Activated naive CD8-positive, alpha-beta T cell treated with anti-CD3 and anti-CD28 coated beads, Interleukin-2, amount 50 U/mL, for 24 hours (primary cell): ENCODE results near the gene TSPAN4.

Source experiments
- ATAC-seq: fragments of 150-1000 bp; cut with Tn5 transposase; one replicate; pipeline ENCODE4 v1.10.0; 2021
- DNase-seq: peaks from one replicate; pipeline ENCODE4 v3.0.0; 2021
- H3K27ac Mint-ChIP-seq: one replicate; pipeline ENCODE4 v1.8.0; 2021; ENCODE audit warnings: mild to moderate bottlenecking, mixed read lengths
- H3K27me3 Mint-ChIP-seq: one replicate; pipeline ENCODE4 v1.8.0; 2021; ENCODE audit warnings: mixed read lengths
- H3K36me3 Mint-ChIP-seq: one replicate; pipeline ENCODE4 v1.8.0; 2021; ENCODE audit warnings: low read depth, mixed read lengths
- H3K4me1 Mint-ChIP-seq: one replicate; pipeline ENCODE4 v1.8.0; 2021; ENCODE audit warnings: mixed read lengths
- H3K4me3 Mint-ChIP-seq: one replicate; pipeline ENCODE4 v1.8.0; 2021; ENCODE audit warnings: mild to moderate bottlenecking, moderate library complexity, mixed read lengths
- H3K9me3 Mint-ChIP-seq: one replicate; pipeline ENCODE4 v1.8.0; 2021; ENCODE audit warnings: mixed read lengths

The TSPAN4 gene

DNA sequence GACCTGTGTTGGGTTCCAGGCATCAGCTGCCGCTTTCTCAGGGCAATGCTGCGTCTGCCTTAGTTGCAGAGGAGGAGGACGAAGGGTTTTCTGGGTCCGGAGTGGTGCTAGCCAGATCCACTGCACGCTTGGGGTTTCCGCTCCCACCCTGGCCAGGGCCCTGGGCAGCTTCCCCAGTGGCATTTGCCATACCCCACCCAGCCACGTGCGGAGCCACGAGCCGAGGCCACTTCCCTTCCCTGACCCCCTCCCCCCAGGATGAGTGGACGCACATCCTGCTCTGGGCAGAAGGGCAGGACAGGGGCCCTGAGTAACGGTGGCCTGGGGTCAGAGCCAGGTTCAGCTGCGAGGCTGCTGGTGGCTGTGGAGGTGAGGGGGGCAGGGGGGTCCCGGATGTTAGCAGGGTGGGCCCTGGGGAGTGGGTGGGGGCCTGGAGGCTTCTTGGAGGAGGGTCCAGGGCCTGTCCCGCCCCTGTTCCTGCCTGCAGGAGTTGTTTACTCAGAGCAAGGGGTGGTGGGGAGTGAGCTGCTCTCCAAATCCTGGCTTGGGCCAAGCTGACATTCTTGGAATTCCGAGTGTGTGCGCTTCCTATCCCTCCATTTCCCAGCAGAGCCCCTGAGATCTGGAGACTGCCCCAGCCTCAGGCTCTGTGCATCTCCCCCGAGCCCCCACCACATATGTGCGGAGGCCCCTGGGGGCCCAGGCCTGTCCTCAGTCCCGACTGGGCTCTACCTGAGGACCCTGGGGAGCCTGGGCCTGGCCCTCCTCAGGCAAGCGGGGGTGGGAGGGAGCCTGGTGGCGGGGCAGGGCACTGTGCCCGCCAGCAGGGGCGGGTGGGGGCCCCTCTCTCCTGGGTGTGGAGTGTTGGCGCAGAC is 1.4 kb downstream of the TSPAN4 start:
- DNase-seq (no peak), ATAC-seq (no peak)
- H3K4me1 Mint-ChIP-seq, result peaks cover 34% of the 10 kb centered on the region
- peaks cover 9% of the 10 kb centered on the region for H3K36me3 Mint-ChIP-seq
- peak overlapping the region; percentile 72 for H3K4me3 Mint-ChIP-seq
- H3K27ac Mint-ChIP-seq, result peak overlapping the region; percentile 39
- H3K9me3 Mint-ChIP-seq, result no peaks in the 10 kb centered on the region
- H3K27me3 Mint-ChIP-seq, result peaks cover 7% of the 10 kb centered on the region

DNA sequence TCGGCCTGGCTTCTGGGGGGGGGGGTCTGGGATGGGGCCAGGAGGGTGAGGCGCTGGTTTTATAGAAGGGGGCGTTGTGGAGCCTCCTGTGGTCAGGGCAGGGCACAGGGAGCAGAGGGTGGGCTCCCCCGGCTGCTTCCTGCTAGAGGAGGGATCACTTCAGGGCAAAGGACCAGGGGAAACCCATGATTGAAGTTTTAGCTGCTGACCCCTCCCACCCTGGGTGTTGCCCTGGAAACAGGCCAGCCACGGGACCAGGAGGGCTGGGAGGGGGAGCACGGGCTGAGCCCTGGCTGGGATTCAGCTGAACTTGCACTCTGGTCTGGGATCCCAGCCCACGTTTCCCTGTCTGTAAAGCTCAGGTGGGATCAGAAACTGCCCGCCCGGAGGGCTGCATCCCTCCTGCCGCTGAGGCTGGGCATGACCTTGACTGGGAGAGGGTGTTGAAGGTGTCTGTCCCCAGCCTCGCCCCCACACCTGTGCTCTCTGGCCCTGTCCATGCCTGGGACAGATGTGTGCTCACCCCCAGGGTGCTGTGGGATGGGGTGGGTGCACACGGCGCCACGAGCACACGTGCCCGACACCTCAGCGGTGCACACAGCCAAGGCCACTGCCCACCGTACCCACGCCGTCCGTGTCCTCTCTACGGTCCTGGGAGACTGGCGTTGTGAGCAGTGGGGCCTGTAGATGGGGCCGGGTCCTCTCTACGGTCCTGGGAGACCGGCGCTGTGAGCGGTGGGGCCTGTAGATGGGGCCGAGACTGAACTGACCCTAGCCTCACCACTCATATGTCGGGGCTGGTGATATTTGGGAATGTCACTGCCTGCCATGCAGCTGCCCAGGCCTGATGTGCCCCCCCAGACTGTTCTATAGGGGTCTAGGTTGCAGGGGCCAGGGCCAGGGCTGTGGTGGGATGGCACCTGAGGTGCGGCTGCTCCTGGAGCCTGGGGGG is 2.3 kb downstream of the TSPAN4 start:
- DNase-seq, result peak; percentile 54
- H3K4me1 Mint-ChIP-seq, result peaks cover 32% of the 10 kb centered on the region
- ATAC-seq, result no peak
- H3K9me3 Mint-ChIP-seq, result no peaks in the 10 kb centered on the region
- H3K27ac Mint-ChIP-seq, result no peak overlapping the region
- H3K4me3 Mint-ChIP-seq, result no peak overlapping the region
- H3K36me3 Mint-ChIP-seq, result peaks cover 9% of the 10 kb centered on the region
- peaks cover 9% of the 10 kb centered on the region for H3K27me3 Mint-ChIP-seq

DNA sequence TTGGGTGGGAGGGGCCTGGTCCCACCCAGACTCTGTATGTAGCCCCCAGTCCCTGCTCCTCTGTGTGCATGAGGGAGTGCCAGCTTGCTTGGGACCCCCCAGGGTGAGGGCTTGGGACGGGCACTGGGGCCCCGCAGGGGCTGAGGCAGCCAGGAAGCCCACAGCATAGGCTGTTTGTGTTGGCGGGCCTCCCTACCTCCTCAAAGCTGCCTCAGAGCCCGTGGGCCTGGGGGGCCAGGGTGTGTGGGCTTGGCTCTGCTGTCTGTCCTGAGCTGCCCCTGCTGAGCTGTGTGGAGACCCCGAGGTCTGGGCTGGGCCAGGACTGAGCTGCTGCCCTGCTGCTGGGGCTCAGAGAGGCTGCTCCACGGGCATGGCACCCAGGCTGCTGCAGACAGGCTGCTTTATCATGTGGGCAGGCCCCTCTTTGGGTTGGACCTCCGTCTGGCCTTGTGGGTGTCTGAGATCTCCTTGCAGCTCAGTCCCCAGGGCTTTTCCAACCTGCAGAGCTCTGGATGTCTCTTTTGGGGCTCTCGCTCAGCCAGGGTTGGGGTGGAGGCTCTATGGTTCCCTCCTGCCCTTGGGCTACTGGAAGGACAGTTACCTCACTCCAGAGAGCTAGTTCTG is 3.3 kb downstream of the TSPAN4 start:
- H3K9me3 Mint-ChIP-seq, result no peaks in the 10 kb centered on the region
- no peak for DNase-seq
- H3K4me3 Mint-ChIP-seq, result no peak overlapping the region
- ATAC-seq, result no peak
- H3K4me1 Mint-ChIP-seq, result peaks cover 23% of the 10 kb centered on the region
- no peak overlapping the region for H3K27ac Mint-ChIP-seq
- H3K36me3 Mint-ChIP-seq, result peaks cover 2% of the 10 kb centered on the region
- peaks cover 11% of the 10 kb centered on the region for H3K27me3 Mint-ChIP-seq

DNA sequence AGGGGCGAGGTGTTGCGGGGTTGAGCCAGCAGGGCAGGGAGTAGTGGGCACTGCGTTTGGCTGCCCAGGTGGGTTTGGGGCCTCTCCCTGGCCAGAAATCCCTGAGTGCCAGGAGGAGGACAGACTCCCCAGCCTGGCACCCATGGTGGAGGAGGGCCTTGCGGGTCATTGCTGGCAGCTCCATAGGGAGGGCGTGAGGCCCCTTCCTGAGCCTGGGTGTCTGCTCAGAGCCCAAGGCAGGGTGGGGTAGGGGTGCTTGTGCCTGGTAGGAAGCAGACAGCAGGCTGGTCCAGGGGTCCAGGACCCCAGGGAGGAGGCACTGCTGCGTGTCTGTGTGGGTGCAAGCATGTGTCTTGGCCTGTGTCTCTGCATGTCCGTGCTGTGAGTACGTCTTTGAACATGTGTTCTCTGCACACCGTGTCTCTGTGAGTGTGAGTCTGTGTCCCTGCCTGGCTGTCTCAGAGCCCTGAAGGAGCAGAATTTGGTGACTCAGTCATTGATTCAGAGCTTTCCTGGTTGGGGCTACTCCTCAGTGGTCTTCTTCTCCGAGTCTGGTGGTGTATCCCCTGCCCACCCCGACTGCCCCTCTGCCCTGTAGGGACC is 3.9 kb downstream of the TSPAN4 start:
- ATAC-seq (no peak), DNase-seq (no peak)
- H3K27ac Mint-ChIP-seq, result no peak overlapping the region
- peaks cover 18% of the 10 kb centered on the region for H3K4me1 Mint-ChIP-seq
- H3K9me3 Mint-ChIP-seq, result no peaks in the 10 kb centered on the region
- H3K36me3 Mint-ChIP-seq, result no peaks in the 10 kb centered on the region
- H3K4me3 Mint-ChIP-seq, result no peak overlapping the region
- peaks cover 11% of the 10 kb centered on the region for H3K27me3 Mint-ChIP-seq

DNA sequence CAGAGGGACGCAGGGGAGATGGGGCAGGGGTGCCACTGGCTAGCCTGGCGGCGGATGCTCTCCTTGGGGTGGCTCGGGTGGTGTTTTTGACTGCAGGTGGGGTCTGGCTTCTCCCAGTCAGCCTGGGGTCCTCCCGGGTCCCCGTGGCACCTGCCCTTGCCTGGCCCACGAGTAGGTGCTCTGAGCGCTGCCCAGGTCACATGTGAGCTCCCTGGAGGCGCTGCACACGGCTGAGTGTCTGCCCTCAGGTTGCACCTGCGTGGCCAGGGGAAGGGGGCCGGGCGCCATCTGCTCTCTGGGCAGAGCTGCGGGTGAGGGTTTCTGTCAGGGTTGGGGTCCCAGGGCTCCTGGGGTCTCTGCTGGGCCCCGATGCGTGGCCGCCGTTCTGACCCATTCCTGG is 5.2 kb downstream of the TSPAN4 start:
- no peak for DNase-seq
- Mint-ChIP-seq H3K9me3 (no peaks in the 10 kb centered on the region), H3K4me1 (peaks cover 18% of the 10 kb centered on the region), H3K36me3 (no peaks in the 10 kb centered on the region), H3K4me3 (no peak overlapping the region), H3K27me3 (peaks cover 11% of the 10 kb centered on the region), H3K27ac (no peak overlapping the region)
- no peak for ATAC-seq

DNA sequence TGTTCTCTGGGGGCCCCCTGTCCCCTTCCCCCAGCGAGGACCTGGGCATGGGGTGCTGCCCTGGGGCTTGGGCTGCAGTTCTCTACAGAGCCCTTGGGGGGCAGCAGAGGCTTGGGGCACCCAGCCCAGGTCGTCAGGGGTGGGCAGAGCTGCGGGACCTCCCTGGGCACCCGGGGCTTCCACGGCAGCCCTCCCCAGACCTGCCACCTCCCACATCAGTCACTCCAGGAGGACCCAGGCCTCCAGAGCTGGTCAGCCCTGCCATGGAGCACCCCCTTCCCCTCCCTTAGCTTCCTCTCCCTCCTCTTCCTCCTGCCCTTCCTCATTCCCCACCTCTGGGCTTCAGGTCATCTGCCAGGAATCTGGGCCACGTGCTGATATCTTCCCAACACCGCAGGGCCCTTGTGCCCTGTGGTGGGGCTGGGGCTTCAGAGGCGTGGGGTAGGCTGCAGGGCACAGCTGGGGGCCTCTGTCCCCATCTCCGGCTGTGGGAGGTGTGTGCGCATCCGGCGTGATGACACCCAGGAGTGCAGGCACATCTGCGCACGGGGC is 5.8 kb downstream of the TSPAN4 start:
- H3K4me3 Mint-ChIP-seq, result no peak overlapping the region
- ATAC-seq, result peak; percentile 52
- H3K27me3 Mint-ChIP-seq, result peaks cover 11% of the 10 kb centered on the region
- no peaks in the 10 kb centered on the region for H3K9me3 Mint-ChIP-seq
- DNase-seq, result peak; percentile 78
- H3K36me3 Mint-ChIP-seq, result no peaks in the 10 kb centered on the region
- H3K4me1 Mint-ChIP-seq, result peaks cover 16% of the 10 kb centered on the region
- H3K27ac Mint-ChIP-seq, result no peak overlapping the region

DNA sequence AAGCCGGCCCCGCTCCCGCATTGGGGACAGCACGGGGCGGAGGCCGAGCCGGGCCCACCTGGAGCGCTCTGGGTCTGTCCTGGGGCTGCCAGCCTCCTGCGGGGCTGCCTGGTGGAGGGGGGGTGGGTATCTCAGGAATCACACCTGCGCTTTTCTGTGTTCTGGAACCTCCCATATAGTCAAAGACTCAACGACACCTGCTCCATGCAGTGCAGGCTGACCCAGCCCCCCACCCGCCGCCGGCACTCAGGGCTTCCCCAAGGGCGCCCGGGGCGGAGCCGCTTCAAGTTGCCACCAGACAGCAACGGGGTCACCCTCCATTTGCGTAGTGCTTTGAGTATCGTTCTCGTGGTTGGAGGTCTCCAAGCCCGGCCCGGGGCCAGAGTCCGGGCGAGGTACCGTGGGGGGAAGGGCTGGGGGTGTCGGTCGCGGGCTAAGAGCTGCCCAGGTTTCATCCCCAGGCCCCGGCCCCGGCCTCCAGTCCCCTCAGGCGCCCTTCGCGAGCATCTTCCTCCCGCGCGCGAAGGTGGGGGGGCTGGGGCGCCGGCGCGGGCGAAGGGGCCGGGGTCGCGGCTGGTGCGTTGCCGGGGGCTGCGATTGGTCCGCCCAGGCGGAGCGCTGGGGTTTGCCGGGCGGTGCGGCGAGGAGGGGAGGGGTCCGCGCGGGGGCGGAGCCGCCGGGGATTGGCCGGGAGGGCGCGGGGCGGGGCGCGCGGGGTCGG is 6.6 kb downstream of the TSPAN4 start:
- ATAC-seq (no peak), DNase-seq (no peak)
- Mint-ChIP-seq H3K4me3 (peak overlapping the region; percentile 57), H3K9me3 (no peaks in the 10 kb centered on the region), H3K4me1 (peaks cover 9% of the 10 kb centered on the region), H3K27me3 (peaks cover 8% of the 10 kb centered on the region), H3K36me3 (no peaks in the 10 kb centered on the region), H3K27ac (no peak overlapping the region)

DNA sequence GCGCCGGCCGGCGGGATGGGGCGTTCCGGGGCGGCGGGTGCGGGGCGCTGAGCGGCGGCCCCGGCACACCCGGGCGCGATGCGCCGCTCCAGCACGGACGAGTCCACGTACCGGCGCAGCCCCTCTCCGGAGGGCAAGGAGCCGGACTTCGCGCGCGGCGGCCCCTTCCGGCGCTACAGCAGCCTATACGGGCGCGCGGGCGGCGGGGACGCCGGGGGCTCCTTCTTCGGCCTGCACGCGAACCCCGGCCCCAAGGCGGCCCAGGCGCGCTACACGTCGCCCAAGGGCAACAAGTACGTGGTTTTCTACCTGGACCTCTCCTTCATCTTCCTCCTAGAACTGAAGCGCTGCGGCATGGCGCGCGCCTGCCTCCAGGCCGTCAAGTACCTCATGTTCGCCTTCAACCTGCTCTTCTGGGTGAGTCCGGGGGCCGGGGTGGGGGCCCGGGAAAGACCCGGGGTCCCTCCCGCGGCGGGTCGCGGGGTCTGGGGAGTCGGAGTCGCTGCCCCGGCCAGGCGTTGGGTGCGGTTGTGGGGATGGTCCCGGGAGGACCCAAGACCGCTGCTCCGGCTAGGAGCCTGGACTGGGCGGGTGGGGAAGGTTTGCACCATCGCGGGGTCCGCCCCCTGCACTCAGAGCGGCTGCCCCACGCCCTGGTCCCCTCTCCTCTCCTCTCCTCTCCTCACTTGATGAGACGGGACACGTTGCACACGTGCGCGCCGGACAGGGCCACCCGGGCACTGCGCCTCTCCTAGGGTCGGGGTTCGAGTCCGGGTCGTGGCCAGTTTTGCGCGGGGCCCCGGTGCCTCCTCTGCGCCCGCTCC is 7.5 kb downstream of the TSPAN4 start:
- Mint-ChIP-seq H3K27me3 (peaks cover 8% of the 10 kb centered on the region), H3K27ac (no peak overlapping the region), H3K4me3 (peak overlapping the region; percentile 29), H3K36me3 (no peaks in the 10 kb centered on the region), H3K9me3 (no peaks in the 10 kb centered on the region), H3K4me1 (peaks cover 4% of the 10 kb centered on the region)
- ATAC-seq (no peak), DNase-seq (no peak)

DNA sequence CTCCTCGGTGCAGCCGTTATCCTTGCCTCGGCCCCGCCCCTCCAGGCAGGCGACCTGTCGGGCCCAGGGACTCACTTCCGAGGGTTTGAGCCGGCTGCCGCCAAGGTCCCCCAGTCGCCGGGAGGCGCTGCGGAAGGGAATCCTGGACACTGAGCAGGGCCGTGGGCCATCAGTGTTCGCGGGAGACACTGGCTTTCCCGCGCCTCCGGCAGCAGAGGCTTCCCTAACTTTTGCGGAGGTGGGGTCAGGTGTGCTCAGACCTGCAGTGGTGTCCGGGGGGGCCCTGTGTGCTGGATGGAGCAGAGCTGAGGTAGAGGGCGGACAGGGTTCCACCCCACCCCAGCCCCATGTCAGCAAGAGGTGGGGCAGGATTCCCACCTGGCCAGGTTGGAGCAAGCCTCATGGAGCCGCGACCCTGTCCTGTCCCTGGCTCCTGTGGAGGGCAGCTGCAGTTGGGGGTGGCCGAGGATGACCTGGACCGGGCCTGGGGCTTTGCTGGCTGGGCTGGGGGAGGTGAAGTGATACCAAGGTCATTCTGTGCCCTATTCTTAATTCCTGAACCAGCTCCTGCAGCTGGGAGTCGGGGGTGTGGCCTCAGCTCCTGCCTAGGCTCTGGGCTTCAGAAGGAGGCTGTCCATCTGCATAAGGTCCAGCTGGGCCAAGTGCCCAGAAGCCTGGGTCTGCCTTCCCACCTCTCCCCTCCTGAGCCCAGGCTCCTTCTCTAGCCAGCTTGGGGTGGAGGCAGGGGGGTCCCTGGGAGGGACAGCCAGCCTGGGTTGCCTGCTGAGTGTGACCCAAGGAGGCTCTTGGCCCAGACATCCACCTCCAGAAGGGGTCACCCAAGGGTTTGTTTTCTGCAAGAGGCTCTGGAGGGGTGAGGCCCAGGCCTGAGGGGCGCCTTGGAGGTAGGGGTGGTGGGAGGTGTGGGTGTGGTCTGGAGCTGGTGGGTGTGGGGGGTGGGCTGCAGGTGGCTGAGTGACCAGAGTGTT is 8.4 kb downstream of the TSPAN4 start:
- Mint-ChIP-seq H3K27me3 (peaks cover 8% of the 10 kb centered on the region), H3K36me3 (no peaks in the 10 kb centered on the region), H3K27ac (no peak overlapping the region), H3K4me3 (no peak overlapping the region), H3K4me1 (peaks cover 4% of the 10 kb centered on the region), H3K9me3 (no peaks in the 10 kb centered on the region)
- ATAC-seq, result no peak
- no peak for DNase-seq

DNA sequence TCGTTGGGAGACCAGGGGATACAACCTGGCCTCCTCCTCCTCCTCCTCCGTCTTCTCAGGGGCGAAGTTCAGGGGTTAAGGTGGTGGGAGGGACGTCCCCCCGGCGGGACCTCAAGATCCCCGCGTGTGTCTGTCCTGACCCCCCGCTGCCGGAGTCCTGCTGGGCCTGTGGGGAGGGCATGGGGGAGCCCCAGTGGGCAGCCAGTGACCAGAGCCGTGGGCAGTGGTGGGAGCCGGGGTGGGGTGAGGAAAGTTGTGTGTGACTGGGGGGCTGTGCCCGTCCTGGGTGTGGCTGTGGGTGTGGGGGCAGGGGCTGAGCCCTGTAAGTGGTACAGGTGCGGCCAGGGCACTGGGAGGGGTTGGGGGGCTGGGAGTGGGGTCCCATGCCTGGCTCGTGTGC is 10.1 kb downstream of the TSPAN4 start:
- Mint-ChIP-seq H3K9me3 (no peaks in the 10 kb centered on the region), H3K4me1 (peaks cover 4% of the 10 kb centered on the region), H3K4me3 (no peak overlapping the region), H3K36me3 (no peaks in the 10 kb centered on the region), H3K27me3 (peaks cover 8% of the 10 kb centered on the region), H3K27ac (no peak overlapping the region)
- DNase-seq (no peak), ATAC-seq (no peak)

DNA sequence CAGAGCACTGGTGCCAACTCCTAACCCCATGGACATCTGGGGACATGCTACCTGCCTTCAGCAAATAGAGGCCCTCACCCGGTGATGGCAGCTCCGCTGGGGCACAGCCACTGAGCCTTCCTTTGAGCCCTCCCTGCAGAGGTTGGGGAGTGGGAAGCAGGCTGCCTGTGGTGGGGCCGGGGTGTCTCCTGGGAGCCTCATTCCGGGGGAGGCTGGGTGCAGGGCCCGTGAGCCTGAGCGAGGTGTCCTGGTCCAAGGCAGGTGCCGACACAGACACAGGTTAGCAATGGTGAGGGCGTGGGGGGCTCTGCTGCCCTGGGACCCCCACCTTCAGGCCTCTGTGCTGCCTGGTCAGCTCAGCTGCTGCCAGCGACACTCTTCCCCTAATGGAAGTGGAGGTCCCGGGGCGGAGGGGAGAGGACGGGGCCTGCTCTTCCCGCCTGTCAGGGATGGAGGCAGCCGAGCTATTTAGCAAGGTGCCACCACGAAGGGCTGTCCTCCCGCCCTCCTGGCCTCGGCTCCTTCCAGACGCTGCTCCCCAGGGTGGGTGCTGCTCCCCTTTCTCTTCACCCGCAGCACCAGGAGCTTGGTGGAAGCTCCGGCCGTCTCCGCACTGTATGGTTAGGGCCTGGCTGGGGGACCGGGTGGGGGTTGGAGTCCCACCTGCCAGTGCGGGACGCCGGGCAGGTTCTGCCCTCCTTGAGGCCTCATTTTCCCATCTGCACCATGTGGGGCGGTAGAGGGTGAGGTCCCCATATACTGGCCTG is 11.2 kb downstream of the TSPAN4 start:
- H3K36me3 Mint-ChIP-seq, result no peaks in the 10 kb centered on the region
- H3K27ac Mint-ChIP-seq, result no peak overlapping the region
- no peak for DNase-seq
- H3K4me3 Mint-ChIP-seq, result no peak overlapping the region
- H3K4me1 Mint-ChIP-seq, result no peaks in the 10 kb centered on the region
- H3K27me3 Mint-ChIP-seq, result peaks cover 4% of the 10 kb centered on the region
- no peaks in the 10 kb centered on the region for H3K9me3 Mint-ChIP-seq
- ATAC-seq, result no peak
